ENCODE results near the gene OSBPL7. TPM values are rescaled to one million over a fixed set of nuclear protein-coding genes. Genes with fewer than 3 reads are reported as not detected.

OSBPL7 gene
- total RNA-seq, 1 experiment from 2014 or later, result 9.1 TPM

GRCh38 chr17:47813077-47813476, 8.5 kb downstream of the OSBPL7 start:
- ChIA-PET CTCF (no interaction called here), POLR2A (no interaction called here)
- in situ Hi-C loops (cut with HindIII; ENCODE audit: low pct_unique_long_range_greater_than_20kb, low sequenced_read_pairs) (no loop called here), intact Hi-C loops (cut with micrococcal nuclease; ENCODE audit: unreplicated experiment) (no loop called here)
- Histone ChIP-seq H3K4me1 (ENCODE audit: control insufficient read depth, insufficient read depth, low read length) (peaks cover 6% of the 10 kb centered on the region; the same call in 1 of the 2 replicates), H3K4me3 (ENCODE audit: low read depth in 2 of 2, low read length in 2 of 2) (no peak overlapping the region), H3K36me3 (ENCODE audit: control insufficient read depth, insufficient read depth, low read length) (no peaks in the 10 kb centered on the region), H3K27ac (ENCODE audit: low read length) (no peak overlapping the region), H3K27me3 (ENCODE audit: control insufficient read depth, insufficient read depth, low read length) (no peaks in the 10 kb centered on the region), H3K9me3 (ENCODE audit: control insufficient read depth, insufficient read depth, low read depth, low read length) (no peaks in the 10 kb centered on the region)
- ATAC-seq, result no peak
- DNase-seq (ENCODE audit: low read depth, low spot score), result no peak
- BruUV-seq (replicated peaks), result no TSS peak
- TF ChIP-seq TCF7L2 (IDR thresholded peaks at IDR 0.05; ENCODE audit: low read depth, low read length), result no peak
- TF ChIP-seq, protein P1, sequence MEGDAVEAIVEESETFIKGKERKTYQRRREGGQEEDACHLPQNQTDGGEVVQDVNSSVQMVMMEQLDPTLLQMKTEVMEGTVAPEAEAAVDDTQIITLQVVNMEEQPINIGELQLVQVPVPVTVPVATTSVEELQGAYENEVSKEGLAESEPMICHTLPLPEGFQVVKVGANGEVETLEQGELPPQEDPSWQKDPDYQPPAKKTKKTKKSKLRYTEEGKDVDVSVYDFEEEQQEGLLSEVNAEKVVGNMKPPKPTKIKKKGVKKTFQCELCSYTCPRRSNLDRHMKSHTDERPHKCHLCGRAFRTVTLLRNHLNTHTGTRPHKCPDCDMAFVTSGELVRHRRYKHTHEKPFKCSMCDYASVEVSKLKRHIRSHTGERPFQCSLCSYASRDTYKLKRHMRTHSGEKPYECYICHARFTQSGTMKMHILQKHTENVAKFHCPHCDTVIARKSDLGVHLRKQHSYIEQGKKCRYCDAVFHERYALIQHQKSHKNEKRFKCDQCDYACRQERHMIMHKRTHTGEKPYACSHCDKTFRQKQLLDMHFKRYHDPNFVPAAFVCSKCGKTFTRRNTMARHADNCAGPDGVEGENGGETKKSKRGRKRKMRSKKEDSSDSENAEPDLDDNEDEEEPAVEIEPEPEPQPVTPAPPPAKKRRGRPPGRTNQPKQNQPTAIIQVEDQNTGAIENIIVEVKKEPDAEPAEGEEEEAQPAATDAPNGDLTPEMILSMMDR (IDR thresholded peaks at IDR 0.05), result no peak
- TF ChIP-seq, protein P2, sequence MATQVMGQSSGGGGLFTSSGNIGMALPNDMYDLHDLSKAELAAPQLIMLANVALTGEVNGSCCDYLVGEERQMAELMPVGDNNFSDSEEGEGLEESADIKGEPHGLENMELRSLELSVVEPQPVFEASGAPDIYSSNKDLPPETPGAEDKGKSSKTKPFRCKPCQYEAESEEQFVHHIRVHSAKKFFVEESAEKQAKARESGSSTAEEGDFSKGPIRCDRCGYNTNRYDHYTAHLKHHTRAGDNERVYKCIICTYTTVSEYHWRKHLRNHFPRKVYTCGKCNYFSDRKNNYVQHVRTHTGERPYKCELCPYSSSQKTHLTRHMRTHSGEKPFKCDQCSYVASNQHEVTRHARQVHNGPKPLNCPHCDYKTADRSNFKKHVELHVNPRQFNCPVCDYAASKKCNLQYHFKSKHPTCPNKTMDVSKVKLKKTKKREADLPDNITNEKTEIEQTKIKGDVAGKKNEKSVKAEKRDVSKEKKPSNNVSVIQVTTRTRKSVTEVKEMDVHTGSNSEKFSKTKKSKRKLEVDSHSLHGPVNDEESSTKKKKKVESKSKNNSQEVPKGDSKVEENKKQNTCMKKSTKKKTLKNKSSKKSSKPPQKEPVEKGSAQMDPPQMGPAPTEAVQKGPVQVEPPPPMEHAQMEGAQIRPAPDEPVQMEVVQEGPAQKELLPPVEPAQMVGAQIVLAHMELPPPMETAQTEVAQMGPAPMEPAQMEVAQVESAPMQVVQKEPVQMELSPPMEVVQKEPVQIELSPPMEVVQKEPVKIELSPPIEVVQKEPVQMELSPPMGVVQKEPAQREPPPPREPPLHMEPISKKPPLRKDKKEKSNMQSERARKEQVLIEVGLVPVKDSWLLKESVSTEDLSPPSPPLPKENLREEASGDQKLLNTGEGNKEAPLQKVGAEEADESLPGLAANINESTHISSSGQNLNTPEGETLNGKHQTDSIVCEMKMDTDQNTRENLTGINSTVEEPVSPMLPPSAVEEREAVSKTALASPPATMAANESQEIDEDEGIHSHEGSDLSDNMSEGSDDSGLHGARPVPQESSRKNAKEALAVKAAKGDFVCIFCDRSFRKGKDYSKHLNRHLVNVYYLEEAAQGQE (IDR thresholded peaks at IDR 0.05; ENCODE audit: insufficient read depth in 1 of 2, low read depth in 2 of 2, low read length in 1 of 2), result no peak
- TF ChIP-seq POLR2AphosphoS5 (IDR thresholded peaks at IDR 0.05; ENCODE audit: low read depth, low read length), result no peak
- no peak for TF ChIP-seq SIN3A (IDR thresholded peaks at IDR 0.05; ENCODE audit: borderline replicate concordance, insufficient read depth, low read depth, low read length)

- no peak for DNase-seq (ENCODE audit: low read depth, low spot score)
- Histone ChIP-seq H3K9me3 (ENCODE audit: control insufficient read depth, insufficient read depth, low read depth, low read length) (no peaks in the 10 kb centered on the region), H3K36me3 (ENCODE audit: control insufficient read depth, insufficient read depth, low read length) (no peaks in the 10 kb centered on the region), H3K4me1 (ENCODE audit: control insufficient read depth, insufficient read depth, low read length) (peaks cover 6% of the 10 kb centered on the region; the same call in 1 of the 2 replicates), H3K4me3 (ENCODE audit: low read depth in 2 of 2, low read length in 2 of 2) (no peak overlapping the region), H3K27ac (ENCODE audit: low read length) (no peak overlapping the region), H3K27me3 (ENCODE audit: control insufficient read depth, insufficient read depth, low read length) (no peaks in the 10 kb centered on the region)
- in situ Hi-C loops (cut with HindIII; ENCODE audit: low pct_unique_long_range_greater_than_20kb, low sequenced_read_pairs), result no loop called here
- POLR2A ChIA-PET, result no interaction called here
- no peak for ATAC-seq
- no TSS peak for BruUV-seq (replicated peaks)
- CTCF ChIA-PET, result no interaction called here
- intact Hi-C loops (cut with micrococcal nuclease; ENCODE audit: unreplicated experiment), result no loop called here
- no peak for TF ChIP-seq POLR2AphosphoS5 (IDR thresholded peaks at IDR 0.05; ENCODE audit: low read depth, low read length)
- TF ChIP-seq, protein P1 (IDR thresholded peaks at IDR 0.05), result no peak
- TF ChIP-seq SIN3A (IDR thresholded peaks at IDR 0.05; ENCODE audit: borderline replicate concordance, insufficient read depth, low read depth, low read length), result no peak
- TF ChIP-seq TCF7L2 (IDR thresholded peaks at IDR 0.05; ENCODE audit: low read depth, low read length), result no peak
- TF ChIP-seq, protein P2 (IDR thresholded peaks at IDR 0.05; ENCODE audit: insufficient read depth in 1 of 2, low read depth in 2 of 2, low read length in 1 of 2), result no peak
Measured at GRCh38 chr17:47812146-47812920, 9.3 kb downstream of the OSBPL7 start.

Data from Panc1 (cell line).